ENCODE results near the gene FOXP3. TPM values are rescaled to one million over a fixed set of nuclear protein-coding genes. Genes with fewer than 3 reads are reported as not detected.

The FOXP3 gene
- total and polyA plus RNA-seq, 2 experiments from 2014 or later, result 0.11 to 0.28 TPM

DNA sequence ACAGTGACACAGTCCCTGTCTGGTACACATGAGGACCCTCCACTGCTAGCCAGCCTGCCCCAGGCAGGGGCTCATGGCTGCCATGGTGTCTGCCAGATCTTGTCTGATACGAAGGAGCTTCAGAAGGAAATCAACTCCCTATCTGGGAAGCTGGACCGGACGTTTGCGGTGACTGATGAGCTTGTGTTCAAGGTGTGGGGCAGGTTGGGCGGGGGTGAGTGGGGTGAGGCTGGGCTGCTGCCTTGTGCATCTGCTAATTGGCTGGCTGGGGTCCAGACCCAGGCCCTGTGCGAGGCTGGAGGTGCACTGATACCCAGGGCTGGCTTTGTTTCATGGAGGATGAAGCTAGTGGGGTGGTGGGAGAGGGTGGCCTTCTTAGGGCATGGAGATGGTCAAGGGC, 15.4 kb downstream of the FOXP3 start:
- no peak overlapping the region for H3K4me3 Mint-ChIP-seq
- H3K4me1 Mint-ChIP-seq, result no peaks in the 10 kb centered on the region; the same call in 2 of the 3 replicates
- Histone ChIP-seq H3K27me3 (ENCODE audit: insufficient read depth) (no peaks in the 10 kb centered on the region), H3K4me3 (no peak overlapping the region), H3F3A (replicated peaks; ENCODE audit: low read depth) (no peaks in the 10 kb centered on the region), H3K4me2 (no peak overlapping the region), H3K9me2 (ENCODE audit: insufficient read depth) (no peaks in the 10 kb centered on the region), H3K36me3 (ENCODE audit: insufficient read depth) (no peaks in the 10 kb centered on the region), H3K4me1 (ENCODE audit: insufficient read depth) (no peaks in the 10 kb centered on the region), H3K79me2 (replicated peaks; ENCODE audit: insufficient read depth) (no peaks in the 10 kb centered on the region), H4K20me1 (replicated peaks; ENCODE audit: insufficient read depth) (no peaks in the 10 kb centered on the region), H2AFZ (no peak overlapping the region), H3K27ac (ENCODE audit: low read depth) (no peak overlapping the region)
- TF ChIP-seq, protein P1, sequence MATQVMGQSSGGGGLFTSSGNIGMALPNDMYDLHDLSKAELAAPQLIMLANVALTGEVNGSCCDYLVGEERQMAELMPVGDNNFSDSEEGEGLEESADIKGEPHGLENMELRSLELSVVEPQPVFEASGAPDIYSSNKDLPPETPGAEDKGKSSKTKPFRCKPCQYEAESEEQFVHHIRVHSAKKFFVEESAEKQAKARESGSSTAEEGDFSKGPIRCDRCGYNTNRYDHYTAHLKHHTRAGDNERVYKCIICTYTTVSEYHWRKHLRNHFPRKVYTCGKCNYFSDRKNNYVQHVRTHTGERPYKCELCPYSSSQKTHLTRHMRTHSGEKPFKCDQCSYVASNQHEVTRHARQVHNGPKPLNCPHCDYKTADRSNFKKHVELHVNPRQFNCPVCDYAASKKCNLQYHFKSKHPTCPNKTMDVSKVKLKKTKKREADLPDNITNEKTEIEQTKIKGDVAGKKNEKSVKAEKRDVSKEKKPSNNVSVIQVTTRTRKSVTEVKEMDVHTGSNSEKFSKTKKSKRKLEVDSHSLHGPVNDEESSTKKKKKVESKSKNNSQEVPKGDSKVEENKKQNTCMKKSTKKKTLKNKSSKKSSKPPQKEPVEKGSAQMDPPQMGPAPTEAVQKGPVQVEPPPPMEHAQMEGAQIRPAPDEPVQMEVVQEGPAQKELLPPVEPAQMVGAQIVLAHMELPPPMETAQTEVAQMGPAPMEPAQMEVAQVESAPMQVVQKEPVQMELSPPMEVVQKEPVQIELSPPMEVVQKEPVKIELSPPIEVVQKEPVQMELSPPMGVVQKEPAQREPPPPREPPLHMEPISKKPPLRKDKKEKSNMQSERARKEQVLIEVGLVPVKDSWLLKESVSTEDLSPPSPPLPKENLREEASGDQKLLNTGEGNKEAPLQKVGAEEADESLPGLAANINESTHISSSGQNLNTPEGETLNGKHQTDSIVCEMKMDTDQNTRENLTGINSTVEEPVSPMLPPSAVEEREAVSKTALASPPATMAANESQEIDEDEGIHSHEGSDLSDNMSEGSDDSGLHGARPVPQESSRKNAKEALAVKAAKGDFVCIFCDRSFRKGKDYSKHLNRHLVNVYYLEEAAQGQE (IDR thresholded peaks at IDR 0.05; ENCODE audit: unreplicated experiment), result no peak
- ATAC-seq (no peak), DNase-seq (ENCODE audit: low spot score) (no peak)
- H3K27me3 Mint-ChIP-seq (ENCODE audit: insufficient read depth, low read depth, poor library complexity), result peaks cover 2% of the 10 kb centered on the region
- no peak overlapping the region for H3K27ac Mint-ChIP-seq
- no peaks in the 10 kb centered on the region for H3K36me3 Mint-ChIP-seq (ENCODE audit: low read depth)
- H3K9me3 Mint-ChIP-seq, result no peaks in the 10 kb centered on the region

DNA sequence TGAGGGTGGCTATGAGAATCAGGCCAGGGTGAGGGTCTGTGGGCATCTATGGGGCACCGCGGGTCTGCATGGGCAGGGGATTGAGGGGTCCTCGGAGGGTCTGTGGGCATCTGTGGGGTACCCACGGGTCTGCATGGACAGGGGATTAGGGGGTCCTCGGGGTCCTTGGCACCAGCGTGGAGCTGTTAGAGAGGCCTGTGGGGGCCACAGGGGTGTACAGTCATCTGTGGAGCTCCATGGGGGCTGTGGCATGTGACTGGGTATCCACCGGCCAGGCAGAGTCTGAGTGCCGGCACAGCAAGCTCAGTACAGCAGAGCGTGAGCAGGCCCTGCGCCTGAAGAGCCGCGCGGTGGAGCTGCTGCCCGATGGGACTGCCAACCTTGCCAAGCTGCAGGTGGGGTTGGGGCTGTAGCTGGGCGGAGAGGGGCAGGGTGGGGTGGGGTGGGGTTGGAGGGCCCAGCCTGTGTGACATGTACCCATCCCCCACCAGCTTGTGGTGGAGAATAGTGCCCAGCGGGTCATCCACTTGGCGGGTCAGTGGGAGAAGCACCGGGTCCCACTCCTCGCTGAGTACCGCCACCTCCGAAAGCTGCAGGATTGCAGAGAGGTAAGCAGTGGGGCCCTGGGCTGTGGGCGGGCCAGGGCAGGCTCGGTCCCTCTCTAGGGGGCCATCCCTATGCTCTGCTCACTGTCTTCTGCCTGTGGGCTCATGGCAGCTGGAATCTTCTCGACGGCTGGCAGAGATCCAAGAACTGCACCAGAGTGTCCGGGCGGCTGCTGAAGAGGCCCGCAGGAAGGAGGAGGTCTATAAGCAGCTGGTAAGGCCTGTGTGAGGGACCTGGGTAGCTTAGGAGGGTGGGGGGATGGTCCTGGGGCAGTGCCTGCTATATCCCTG, 16.3 kb downstream of the FOXP3 start:
- H2AFZ ChIP-seq, result no peak overlapping the region
- no peaks in the 10 kb centered on the region for H3K27me3 ChIP-seq (ENCODE audit: insufficient read depth)
- Mint-ChIP-seq H3K27me3 (ENCODE audit: insufficient read depth, low read depth, poor library complexity) (peaks cover 2% of the 10 kb centered on the region), H3K4me3 (no peak overlapping the region), H3K36me3 (ENCODE audit: low read depth) (peaks cover 2% of the 10 kb centered on the region; the same call in 1 of the 3 replicates), H3K27ac (no peak overlapping the region), H3K4me1 (no peaks in the 10 kb centered on the region), H3K9me3 (no peaks in the 10 kb centered on the region)
- no peaks in the 10 kb centered on the region for H4K20me1 ChIP-seq (replicated peaks; ENCODE audit: insufficient read depth)
- no peak overlapping the region for H3K4me2 ChIP-seq
- H3K36me3 ChIP-seq (ENCODE audit: insufficient read depth), result no peaks in the 10 kb centered on the region
- H3K9me2 ChIP-seq (ENCODE audit: insufficient read depth), result no peaks in the 10 kb centered on the region
- no peaks in the 10 kb centered on the region for H3K79me2 ChIP-seq (replicated peaks; ENCODE audit: insufficient read depth)
- H3K4me3 ChIP-seq, result no peak overlapping the region
- H3F3A ChIP-seq (replicated peaks; ENCODE audit: low read depth), result no peaks in the 10 kb centered on the region
- H3K4me1 ChIP-seq (ENCODE audit: insufficient read depth), result no peaks in the 10 kb centered on the region
- ATAC-seq, result no peak
- DNase-seq (ENCODE audit: low spot score), result no peak
- H3K27ac ChIP-seq (ENCODE audit: low read depth), result no peak overlapping the region
- TF ChIP-seq JUNB (IDR thresholded peaks at IDR 0.05; ENCODE audit: unreplicated experiment), result no peak
- TF ChIP-seq EZH2 (IDR thresholded peaks at IDR 0.05; ENCODE audit: low read depth, unreplicated experiment), result no peak
- no peak for TF ChIP-seq STAT1 (IDR thresholded peaks at IDR 0.05; ENCODE audit: unreplicated experiment)
- no peak for TF ChIP-seq NANOG (IDR thresholded peaks at IDR 0.05; ENCODE audit: borderline replicate concordance)
- TF ChIP-seq EZH2phosphoT487 (IDR thresholded peaks at IDR 0.05; ENCODE audit: unreplicated experiment), result no peak
- TF ChIP-seq, protein P2, sequence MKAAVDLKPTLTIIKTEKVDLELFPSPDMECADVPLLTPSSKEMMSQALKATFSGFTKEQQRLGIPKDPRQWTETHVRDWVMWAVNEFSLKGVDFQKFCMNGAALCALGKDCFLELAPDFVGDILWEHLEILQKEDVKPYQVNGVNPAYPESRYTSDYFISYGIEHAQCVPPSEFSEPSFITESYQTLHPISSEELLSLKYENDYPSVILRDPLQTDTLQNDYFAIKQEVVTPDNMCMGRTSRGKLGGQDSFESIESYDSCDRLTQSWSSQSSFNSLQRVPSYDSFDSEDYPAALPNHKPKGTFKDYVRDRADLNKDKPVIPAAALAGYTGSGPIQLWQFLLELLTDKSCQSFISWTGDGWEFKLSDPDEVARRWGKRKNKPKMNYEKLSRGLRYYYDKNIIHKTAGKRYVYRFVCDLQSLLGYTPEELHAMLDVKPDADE (IDR thresholded peaks at IDR 0.05), result no peak
- TF ChIP-seq, protein P3, sequence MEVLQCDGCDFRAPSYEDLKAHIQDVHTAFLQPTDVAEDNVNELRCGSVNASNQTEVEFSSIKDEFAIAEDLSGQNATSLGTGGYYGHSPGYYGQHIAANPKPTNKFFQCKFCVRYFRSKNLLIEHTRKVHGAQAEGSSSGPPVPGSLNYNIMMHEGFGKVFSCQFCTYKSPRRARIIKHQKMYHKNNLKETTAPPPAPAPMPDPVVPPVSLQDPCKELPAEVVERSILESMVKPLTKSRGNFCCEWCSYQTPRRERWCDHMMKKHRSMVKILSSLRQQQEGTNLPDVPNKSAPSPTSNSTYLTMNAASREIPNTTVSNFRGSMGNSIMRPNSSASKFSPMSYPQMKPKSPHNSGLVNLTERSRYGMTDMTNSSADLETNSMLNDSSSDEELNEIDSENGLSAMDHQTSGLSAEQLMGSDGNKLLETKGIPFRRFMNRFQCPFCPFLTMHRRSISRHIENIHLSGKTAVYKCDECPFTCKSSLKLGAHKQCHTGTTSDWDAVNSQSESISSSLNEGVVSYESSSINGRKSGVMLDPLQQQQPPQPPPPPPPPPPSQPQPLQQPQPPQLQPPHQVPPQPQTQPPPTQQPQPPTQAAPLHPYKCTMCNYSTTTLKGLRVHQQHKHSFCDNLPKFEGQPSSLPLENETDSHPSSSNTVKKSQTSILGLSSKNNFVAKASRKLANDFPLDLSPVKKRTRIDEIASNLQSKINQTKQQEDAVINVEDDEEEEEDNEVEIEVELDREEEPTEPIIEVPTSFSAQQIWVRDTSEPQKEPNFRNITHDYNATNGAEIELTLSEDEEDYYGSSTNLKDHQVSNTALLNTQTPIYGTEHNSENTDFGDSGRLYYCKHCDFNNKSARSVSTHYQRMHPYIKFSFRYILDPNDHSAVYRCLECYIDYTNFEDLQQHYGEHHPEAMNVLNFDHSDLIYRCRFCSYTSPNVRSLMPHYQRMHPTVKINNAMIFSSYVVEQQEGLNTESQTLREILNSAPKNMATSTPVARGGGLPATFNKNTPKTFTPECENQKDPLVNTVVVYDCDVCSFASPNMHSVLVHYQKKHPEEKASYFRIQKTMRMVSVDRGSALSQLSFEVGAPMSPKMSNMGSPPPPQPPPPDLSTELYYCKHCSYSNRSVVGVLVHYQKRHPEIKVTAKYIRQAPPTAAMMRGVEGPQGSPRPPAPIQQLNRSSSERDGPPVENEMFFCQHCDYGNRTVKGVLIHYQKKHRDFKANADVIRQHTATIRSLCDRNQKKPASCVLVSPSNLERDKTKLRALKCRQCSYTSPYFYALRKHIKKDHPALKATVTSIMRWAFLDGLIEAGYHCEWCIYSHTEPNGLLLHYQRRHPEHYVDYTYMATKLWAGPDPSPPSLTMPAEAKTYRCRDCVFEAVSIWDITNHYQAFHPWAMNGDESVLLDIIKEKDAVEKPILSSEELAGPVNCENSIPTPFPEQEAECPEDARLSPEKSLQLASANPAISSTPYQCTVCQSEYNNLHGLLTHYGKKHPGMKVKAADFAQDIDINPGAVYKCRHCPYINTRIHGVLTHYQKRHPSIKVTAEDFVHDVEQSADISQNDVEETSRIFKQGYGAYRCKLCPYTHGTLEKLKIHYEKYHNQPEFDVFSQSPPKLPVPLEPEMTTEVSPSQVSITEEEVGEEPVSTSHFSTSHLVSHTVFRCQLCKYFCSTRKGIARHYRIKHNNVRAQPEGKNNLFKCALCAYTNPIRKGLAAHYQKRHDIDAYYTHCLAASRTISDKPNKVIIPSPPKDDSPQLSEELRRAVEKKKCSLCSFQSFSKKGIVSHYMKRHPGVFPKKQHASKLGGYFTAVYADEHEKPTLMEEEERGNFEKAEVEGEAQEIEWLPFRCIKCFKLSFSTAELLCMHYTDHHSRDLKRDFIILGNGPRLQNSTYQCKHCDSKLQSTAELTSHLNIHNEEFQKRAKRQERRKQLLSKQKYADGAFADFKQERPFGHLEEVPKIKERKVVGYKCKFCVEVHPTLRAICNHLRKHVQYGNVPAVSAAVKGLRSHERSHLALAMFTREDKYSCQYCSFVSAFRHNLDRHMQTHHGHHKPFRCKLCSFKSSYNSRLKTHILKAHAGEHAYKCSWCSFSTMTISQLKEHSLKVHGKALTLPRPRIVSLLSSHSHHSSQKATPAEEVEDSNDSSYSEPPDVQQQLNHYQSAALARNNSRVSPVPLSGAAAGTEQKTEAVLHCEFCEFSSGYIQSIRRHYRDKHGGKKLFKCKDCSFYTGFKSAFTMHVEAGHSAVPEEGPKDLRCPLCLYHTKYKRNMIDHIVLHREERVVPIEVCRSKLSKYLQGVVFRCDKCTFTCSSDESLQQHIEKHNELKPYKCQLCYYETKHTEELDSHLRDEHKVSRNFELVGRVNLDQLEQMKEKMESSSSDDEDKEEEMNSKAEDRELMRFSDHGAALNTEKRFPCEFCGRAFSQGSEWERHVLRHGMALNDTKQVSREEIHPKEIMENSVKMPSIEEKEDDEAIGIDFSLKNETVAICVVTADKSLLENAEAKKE (CRISPR knock-in tag; IDR thresholded peaks at IDR 0.05), result no peak
- TF ChIP-seq CREB1 (CRISPR knock-in tag; IDR thresholded peaks at IDR 0.05; ENCODE audit: low read depth), result no peak
